GM21576 (cell line): ENCODE results near the gene SLC35E1.
"Not testable (repeated sequence)": the region's sequence is repeated elsewhere in the genome, so short reads cannot be mapped to it uniquely, and the experiment has no call there.

Source experiments
- ATAC-seq: cut with Tn5 transposase; IDR thresholded peaks from one replicate; pipeline ENCODE4 v1.9.1; 2021; ENCODE audit warnings: mild to moderate bottlenecking, moderate library complexity; ENCODE audit not compliant: unreplicated experiment

SLC35E1 gene

GRCh38 chr19:16525751-16526481 lies 46.3 kb downstream of the SLC35E1 start:
- ATAC-seq, result no peak

GRCh38 chr19:16524991-16525734 lies 47.1 kb downstream of the SLC35E1 start:
- no peak for ATAC-seq

GRCh38 chr19:16522559-16523377 lies 49.4 kb downstream of the SLC35E1 start:
- ATAC-seq, result no peak

GRCh38 chr19:16521715-16522289 lies 50.4 kb downstream of the SLC35E1 start:
- no peak for ATAC-seq

- ATAC-seq, result no peak
Observed at GRCh38 chr19:16520986-16521624, 51.1 kb downstream of the SLC35E1 start.

GRCh38 chr19:16520074-16520973 lies 51.9 kb downstream of the SLC35E1 start:
- ATAC-seq, result no peak

GRCh38 chr19:16519230-16519687 lies 53.0 kb downstream of the SLC35E1 start:
- no peak for ATAC-seq

- ATAC-seq, result no peak
Observed at GRCh38 chr19:16518483-16519229, 53.6 kb downstream of the SLC35E1 start.

GRCh38 chr19:16518061-16518460 lies 54.2 kb downstream of the SLC35E1 start:
- no peak for ATAC-seq

- no peak for ATAC-seq
Observed at GRCh38 chr19:16516923-16517610, 55.1 kb downstream of the SLC35E1 start.

- ATAC-seq, result no peak
Observed at GRCh38 chr19:16516381-16516780, 55.8 kb downstream of the SLC35E1 start.

GRCh38 chr19:16514383-16515019 lies 57.7 kb downstream of the SLC35E1 start:
- ATAC-seq, result no peak

GRCh38 chr19:16512611-16513010 lies 59.6 kb downstream of the SLC35E1 start:
- not testable (repeated sequence) for ATAC-seq

- no peak for ATAC-seq
Observed at GRCh38 chr19:16509141-16510061, 62.8 kb downstream of the SLC35E1 start.

GRCh38 chr19:16508546-16508945 lies 63.7 kb downstream of the SLC35E1 start:
- no peak for ATAC-seq

GRCh38 chr19:16506961-16507360 lies 65.3 kb downstream of the SLC35E1 start:
- no peak for ATAC-seq

GRCh38 chr19:16506161-16506560 lies 66.1 kb downstream of the SLC35E1 start:
- not testable (repeated sequence) for ATAC-seq
